Nephron progenitor cell (in vitro differentiated cells): ENCODE data around the gene NPHP1.
"Not testable (repeated sequence)": the region's sequence is repeated elsewhere in the genome, so short reads cannot be mapped to it uniquely, and the experiment has no call there.

Experiments
- DNase-seq: peaks from one replicate; pipeline ENCODE4 v3.0.0; 2021
- H3K27ac Mint-ChIP-seq: 2 replicates; pipeline ENCODE4 v1.8.0; 2021; ENCODE audit warnings: mild to moderate bottlenecking, moderate library complexity, mixed read lengths
- H3K27me3 Mint-ChIP-seq: 2 replicates; pipeline ENCODE4 v1.8.0; 2021; ENCODE audit warnings: mild to moderate bottlenecking, low read depth, mixed read lengths; ENCODE audit not compliant: poor library complexity
- H3K36me3 Mint-ChIP-seq: 2 replicates; pipeline ENCODE4 v1.8.0; 2021; ENCODE audit warnings: low read depth, mixed read lengths
- H3K4me1 Mint-ChIP-seq: 2 replicates; pipeline ENCODE4 v1.8.0; 2021; ENCODE audit warnings: mixed read lengths
- H3K4me3 Mint-ChIP-seq: 2 replicates; pipeline ENCODE4 v1.8.0; 2021; ENCODE audit warnings: mild to moderate bottlenecking, moderate library complexity, mixed read lengths
- H3K9me3 Mint-ChIP-seq: 2 replicates; pipeline ENCODE4 v1.8.0; 2021; ENCODE audit warnings: mild to moderate bottlenecking, moderate library complexity, mixed read lengths
- TF ChIP-seq, protein P1 (sequence below): fragments of 200-600 bp; sonication (generic); IDR thresholded peaks from 2 replicates; pipeline ENCODE4 v1.5.0; 2021; ENCODE audit warnings: antibody characterized with exemption

NPHP1 gene

GRCh38 chr2:110101280-110101844 is 103.5 kb downstream of the NPHP1 start:
- TF ChIP-seq, protein P1, sequence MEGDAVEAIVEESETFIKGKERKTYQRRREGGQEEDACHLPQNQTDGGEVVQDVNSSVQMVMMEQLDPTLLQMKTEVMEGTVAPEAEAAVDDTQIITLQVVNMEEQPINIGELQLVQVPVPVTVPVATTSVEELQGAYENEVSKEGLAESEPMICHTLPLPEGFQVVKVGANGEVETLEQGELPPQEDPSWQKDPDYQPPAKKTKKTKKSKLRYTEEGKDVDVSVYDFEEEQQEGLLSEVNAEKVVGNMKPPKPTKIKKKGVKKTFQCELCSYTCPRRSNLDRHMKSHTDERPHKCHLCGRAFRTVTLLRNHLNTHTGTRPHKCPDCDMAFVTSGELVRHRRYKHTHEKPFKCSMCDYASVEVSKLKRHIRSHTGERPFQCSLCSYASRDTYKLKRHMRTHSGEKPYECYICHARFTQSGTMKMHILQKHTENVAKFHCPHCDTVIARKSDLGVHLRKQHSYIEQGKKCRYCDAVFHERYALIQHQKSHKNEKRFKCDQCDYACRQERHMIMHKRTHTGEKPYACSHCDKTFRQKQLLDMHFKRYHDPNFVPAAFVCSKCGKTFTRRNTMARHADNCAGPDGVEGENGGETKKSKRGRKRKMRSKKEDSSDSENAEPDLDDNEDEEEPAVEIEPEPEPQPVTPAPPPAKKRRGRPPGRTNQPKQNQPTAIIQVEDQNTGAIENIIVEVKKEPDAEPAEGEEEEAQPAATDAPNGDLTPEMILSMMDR = no peak
- Mint-ChIP-seq H3K4me3 (no peak overlapping the region), H3K27ac (no peak overlapping the region), H3K36me3 (no peaks in the 10 kb centered on the region), H3K4me1 (peaks cover 69% of the 10 kb centered on the region), H3K27me3 (peaks cover 8% of the 10 kb centered on the region), H3K9me3 (peaks cover 8% of the 10 kb centered on the region)
- DNase-seq = no peak

GRCh38 chr2:110100880-110101279 is 103.9 kb downstream of the NPHP1 start:
- H3K27me3 Mint-ChIP-seq, H3K36me3 Mint-ChIP-seq, H3K4me3 Mint-ChIP-seq, H3K9me3 Mint-ChIP-seq, DNase-seq, H3K27ac Mint-ChIP-seq: not testable (repeated sequence)
- peaks cover 66% of the 10 kb centered on the region for H3K4me1 Mint-ChIP-seq

- Mint-ChIP-seq H3K27me3 (peaks cover 12% of the 10 kb centered on the region), H3K9me3 (peaks cover 7% of the 10 kb centered on the region), H3K4me1 (peaks cover 63% of the 10 kb centered on the region), H3K36me3 (no peaks in the 10 kb centered on the region), H3K27ac (no peak overlapping the region), H3K4me3 (no peak overlapping the region)
- no peak for DNase-seq
- TF ChIP-seq, protein P1 = no peak
These were observed 104.3 kb downstream of the NPHP1 start for GRCh38 chr2:110100480-110100879.

GRCh38 chr2:110099471-110100225 is 105.2 kb downstream of the NPHP1 start:
- Mint-ChIP-seq H3K36me3 (no peaks in the 10 kb centered on the region), H3K27me3 (peaks cover 13% of the 10 kb centered on the region), H3K27ac (no peak overlapping the region), H3K4me1 (peaks cover 57% of the 10 kb centered on the region), H3K9me3 (peaks cover 7% of the 10 kb centered on the region), H3K4me3 (no peak overlapping the region)
- TF ChIP-seq, protein P1 = no peak
- DNase-seq = no peak

DNA sequence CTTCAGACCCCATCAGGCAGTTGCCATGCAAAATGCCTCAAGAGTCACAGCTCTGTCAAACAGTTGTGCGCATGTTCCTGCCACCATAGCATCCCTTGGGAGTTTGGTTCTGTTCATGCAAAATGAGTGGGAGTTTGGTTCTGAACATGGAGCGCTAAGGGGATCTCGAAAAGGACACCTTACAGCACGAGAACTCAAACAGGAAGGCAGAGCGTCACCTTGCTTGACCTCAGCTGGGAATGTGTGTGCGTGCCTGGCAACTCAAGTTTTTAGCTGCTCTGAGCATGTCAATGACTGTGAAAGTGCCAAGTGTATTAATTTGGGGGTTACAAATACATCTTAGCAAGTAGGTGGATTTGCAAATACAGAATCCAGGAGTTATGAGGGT is 105.8 kb downstream of the NPHP1 start:
- peaks cover 51% of the 10 kb centered on the region for H3K4me1 Mint-ChIP-seq
- DNase-seq = no peak
- H3K27ac Mint-ChIP-seq = no peak overlapping the region
- no peaks in the 10 kb centered on the region for H3K36me3 Mint-ChIP-seq
- TF ChIP-seq, protein P1 = no peak
- H3K9me3 Mint-ChIP-seq = peaks cover under 1% of the 10 kb centered on the region
- peaks cover 13% of the 10 kb centered on the region for H3K27me3 Mint-ChIP-seq
- no peak overlapping the region for H3K4me3 Mint-ChIP-seq

- TF ChIP-seq, protein P1 = no peak
- H3K4me3 Mint-ChIP-seq = no peak overlapping the region
- DNase-seq = no peak
- no peaks in the 10 kb centered on the region for H3K9me3 Mint-ChIP-seq
- H3K36me3 Mint-ChIP-seq = no peaks in the 10 kb centered on the region
- H3K4me1 Mint-ChIP-seq = peaks cover 43% of the 10 kb centered on the region
- no peak overlapping the region for H3K27ac Mint-ChIP-seq
- peaks cover 13% of the 10 kb centered on the region for H3K27me3 Mint-ChIP-seq
These were observed 107.2 kb downstream of the NPHP1 start for GRCh38 chr2:110097506-110098220.
